ENCODE data around the gene OR5D13.

Gene OR5D13
- total RNA-seq = 0 reads per million in 3 experiments

GRCh38 chr11:55773138-55773537 lies at the start of gene OR5D13:
Gene OR5D13 (plus strand): TSS chr11:55773438. CDS start chr11:55773438, 0 bp downstream.
- no peak for DNase-seq

- no peak for DNase-seq
Measured at GRCh38 chr11:55726715-55727324, 46.4 kb upstream of the OR5D13 start.

GRCh38 chr11:55732936-55733335 lies 40.3 kb upstream of the OR5D13 start:
- no peak for DNase-seq

GRCh38 chr11:55791606-55792005 lies 18.4 kb downstream of the OR5D13 start:
- DNase-seq = no peak

- DNase-seq = no peak
Measured at GRCh38 chr11:55793321-55793720, 20.1 kb downstream of the OR5D13 start.

- DNase-seq = no peak
Measured at GRCh38 chr11:55795256-55795655, 22.0 kb downstream of the OR5D13 start, which contains the start of gene OR5D14. Gene OR5D14 (plus strand): TSS chr11:55795556. CDS start chr11:55795556, 0 bp downstream.

GRCh38 chr11:55806248-55806647 lies 33.0 kb downstream of the OR5D13 start:
- DNase-seq = no peak

GRCh38 chr11:55811067-55811466 lies 37.8 kb downstream of the OR5D13 start, which contains the start of gene OR5L1:
Gene OR5L1 (plus strand): TSS chr11:55811367. CDS start chr11:55811467, 100 bp downstream.
- DNase-seq = no peak

GRCh38 chr11:55819330-55819729 lies 46.1 kb downstream of the OR5D13 start, which contains the start of gene OR5D18:
Gene OR5D18 (plus strand): TSS chr11:55819630. CDS start chr11:55819630, 0 bp downstream.
- no peak for DNase-seq

Measured in central memory CD4-positive, alpha-beta T cell (primary cell).